ENCODE results near the gene TBC1D20.
A peak's percentile ranks its signal among the peaks of the same experiment; 100 is the strongest.

Gene TBC1D20

GRCh38 chr20:472889-473292 is 10.6 kb upstream of the TBC1D20 start:
- TF ChIP-seq, protein P1, sequence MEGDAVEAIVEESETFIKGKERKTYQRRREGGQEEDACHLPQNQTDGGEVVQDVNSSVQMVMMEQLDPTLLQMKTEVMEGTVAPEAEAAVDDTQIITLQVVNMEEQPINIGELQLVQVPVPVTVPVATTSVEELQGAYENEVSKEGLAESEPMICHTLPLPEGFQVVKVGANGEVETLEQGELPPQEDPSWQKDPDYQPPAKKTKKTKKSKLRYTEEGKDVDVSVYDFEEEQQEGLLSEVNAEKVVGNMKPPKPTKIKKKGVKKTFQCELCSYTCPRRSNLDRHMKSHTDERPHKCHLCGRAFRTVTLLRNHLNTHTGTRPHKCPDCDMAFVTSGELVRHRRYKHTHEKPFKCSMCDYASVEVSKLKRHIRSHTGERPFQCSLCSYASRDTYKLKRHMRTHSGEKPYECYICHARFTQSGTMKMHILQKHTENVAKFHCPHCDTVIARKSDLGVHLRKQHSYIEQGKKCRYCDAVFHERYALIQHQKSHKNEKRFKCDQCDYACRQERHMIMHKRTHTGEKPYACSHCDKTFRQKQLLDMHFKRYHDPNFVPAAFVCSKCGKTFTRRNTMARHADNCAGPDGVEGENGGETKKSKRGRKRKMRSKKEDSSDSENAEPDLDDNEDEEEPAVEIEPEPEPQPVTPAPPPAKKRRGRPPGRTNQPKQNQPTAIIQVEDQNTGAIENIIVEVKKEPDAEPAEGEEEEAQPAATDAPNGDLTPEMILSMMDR (IDR thresholded peaks at IDR 0.05; ENCODE audit: low read depth, low read length, missing control alignments), result no peak
- H3K4me3 ChIP-seq (ENCODE audit: low read depth, low read length), result no peak overlapping the region
- DNase-seq (ENCODE audit: low read depth), result no peak

GRCh38 chr20:472137-472846 is 10.0 kb upstream of the TBC1D20 start:
- H3K4me3 ChIP-seq (ENCODE audit: low read depth, low read length), result no peak overlapping the region

GRCh38 chr20:469746-470490 is 7.6 kb upstream of the TBC1D20 start:
- no peak for DNase-seq (ENCODE audit: low read depth)
- TF ChIP-seq, protein P1 (IDR thresholded peaks at IDR 0.05; ENCODE audit: low read depth, low read length, missing control alignments), result no peak

More at GRCh38 chr20:472137-472846, 10.0 kb upstream of the TBC1D20 start:
- TF ChIP-seq, protein P1 (IDR thresholded peaks at IDR 0.05; ENCODE audit: low read depth, low read length, missing control alignments), result no peak
- DNase-seq (ENCODE audit: low read depth), result no peak

GRCh38 chr20:467755-468154 is 5.4 kb upstream of the TBC1D20 start:
- H3K4me3 ChIP-seq (ENCODE audit: low read depth, low read length), result no peak overlapping the region
- DNase-seq (ENCODE audit: low read depth), result no peak
- TF ChIP-seq, protein P1 (IDR thresholded peaks at IDR 0.05; ENCODE audit: low read depth, low read length, missing control alignments), result no peak

More at GRCh38 chr20:469746-470490, 7.6 kb upstream of the TBC1D20 start:
- H3K4me3 ChIP-seq (ENCODE audit: low read depth, low read length), result no peak overlapping the region

DNA sequence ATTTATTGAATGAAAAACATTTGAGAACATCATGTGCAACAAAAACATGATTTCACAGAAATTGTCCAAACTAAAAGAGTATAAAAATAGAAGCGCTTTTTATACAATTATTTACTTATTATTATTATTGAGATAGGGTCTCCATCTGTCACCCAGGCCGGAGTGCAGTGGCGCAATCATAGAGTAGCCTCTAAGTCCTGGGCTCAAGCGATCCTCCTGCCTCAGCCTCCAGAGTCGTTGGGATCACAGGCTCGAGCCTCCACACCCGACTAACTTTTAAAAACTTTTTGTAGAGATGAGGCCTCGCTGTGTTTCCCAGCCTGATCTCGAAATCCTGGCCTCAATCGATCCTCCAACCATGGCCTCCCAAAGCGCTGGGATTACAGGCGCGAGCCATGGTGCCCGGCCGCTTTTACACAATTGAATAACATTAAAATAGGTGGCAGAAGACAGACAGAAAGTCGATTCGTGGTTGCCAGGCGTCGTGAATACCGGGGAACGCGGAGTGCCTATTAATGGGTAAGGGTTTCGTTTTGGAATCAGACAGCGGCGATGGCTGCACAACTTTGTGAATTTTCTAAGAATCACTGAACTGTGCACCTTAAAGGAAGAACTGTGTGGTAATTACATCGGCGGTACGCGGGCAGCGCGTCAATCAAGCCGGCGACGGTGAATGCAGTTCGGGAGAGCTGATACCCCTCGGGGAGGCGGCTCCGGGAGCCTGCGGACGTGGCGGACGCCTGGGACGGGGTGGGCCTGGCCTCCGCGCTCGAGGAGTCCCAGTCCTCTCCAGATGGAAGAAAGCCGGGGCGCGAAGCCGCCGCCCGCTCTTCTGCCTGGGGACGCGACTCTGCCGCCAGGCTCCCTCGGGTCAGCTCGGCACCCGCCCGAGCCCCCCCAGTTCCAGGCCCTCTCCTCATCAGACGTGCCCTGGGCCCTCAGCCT is 807 bp downstream of the TBC1D20 start:
- peak overlapping the region; percentile 80 for H3K4me3 ChIP-seq (ENCODE audit: low read depth, low read length)
- no peak for DNase-seq (ENCODE audit: low read depth)
- TF ChIP-seq, protein P1 (IDR thresholded peaks at IDR 0.05; ENCODE audit: low read depth, low read length, missing control alignments), result no peak

DNA sequence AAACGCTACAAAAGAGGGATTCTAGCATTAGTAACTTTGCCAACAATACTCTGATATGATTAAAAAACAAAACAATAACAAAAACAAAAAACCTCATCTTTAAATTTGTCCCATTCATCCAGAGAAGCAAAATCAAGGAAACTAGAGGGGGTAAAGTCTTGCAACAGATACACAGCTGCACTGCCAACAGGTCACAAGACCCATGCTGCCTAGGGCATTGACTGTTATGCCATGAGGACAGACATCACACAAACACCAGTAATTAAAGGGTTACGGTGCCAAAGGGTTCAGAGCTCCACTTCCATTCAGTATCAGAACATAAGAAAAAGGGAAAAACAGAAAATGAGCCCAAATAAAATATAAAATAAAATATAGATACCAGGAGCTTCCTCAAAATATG is 1.6 kb downstream of the TBC1D20 start:
- no peak for DNase-seq (ENCODE audit: low read depth)
- TF ChIP-seq, protein P1 (IDR thresholded peaks at IDR 0.05; ENCODE audit: low read depth, low read length, missing control alignments), result no peak
- no peak overlapping the region; the same call in 1 of the 2 replicates for H3K4me3 ChIP-seq (ENCODE audit: low read depth, low read length)
